Hepatocyte (in vitro differentiated cells): Measurements from ENCODE around the gene GABBR1. TPM values are rescaled to one million over a fixed set of nuclear protein-coding genes. Genes with fewer than 3 reads are reported as not detected.

Source experiments
- DNase-seq: peaks from one replicate; pipeline ENCODE4 v3.0.0-alpha.2; 2016; ENCODE audit warnings: low spot score
- H2AFZ ChIP-seq: fragments of 200-600 bp; sonication (generic); 2 replicates; pipeline ENCODE4 v1.6.0; 2016; ENCODE audit warnings: antibody characterized with exemption, mild to moderate bottlenecking
- H3K27ac ChIP-seq: fragments of 200-600 bp; sonication (generic); 2 replicates; pipeline ENCODE4 v1.5.1; 2016; ENCODE audit warnings: mild to moderate bottlenecking
- H3K27me3 ChIP-seq: fragments of 200-600 bp; sonication (generic); 2 replicates; pipeline ENCODE4 v1.6.1; 2016
- H3K36me3 ChIP-seq: fragments of 200-600 bp; sonication (generic); replicated peaks from 2 replicates; pipeline ENCODE4 v1.5.1; 2016; ENCODE audit warnings: low read depth; ENCODE audit not compliant: insufficient read depth
- H3K4me1 ChIP-seq: fragments of 200-600 bp; sonication (generic); 2 replicates; pipeline ENCODE4 v1.5.1; 2016; ENCODE audit warnings: mild to moderate bottlenecking, moderate library complexity; ENCODE audit not compliant: insufficient read depth
- H3K4me2 ChIP-seq: fragments of 200-600 bp; sonication (generic); 2 replicates; pipeline ENCODE4 v1.6.0; 2016
- H3K4me3 ChIP-seq: fragments of 200-600 bp; sonication (generic); 2 replicates; pipeline ENCODE4 v1.5.1; 2016; ENCODE audit warnings: mild to moderate bottlenecking
- H3K79me2 ChIP-seq: fragments of 200-600 bp; sonication (generic); 2 replicates; pipeline ENCODE4 v1.6.0; 2017; ENCODE audit warnings: mild to moderate bottlenecking
- H3K9me2 ChIP-seq: fragments of 200-600 bp; sonication (generic); replicated peaks from 2 replicates; pipeline ENCODE4 v1.6.0; 2017; ENCODE audit warnings: mild to moderate bottlenecking; ENCODE audit not compliant: insufficient read depth
- H3K9me3 ChIP-seq: fragments of 200-600 bp; sonication (generic); 2 replicates; pipeline ENCODE4 v1.5.1; 2016; ENCODE audit warnings: low read depth, mild to moderate bottlenecking
- H4K20me1 ChIP-seq: fragments of 200-600 bp; sonication (generic); 2 replicates; pipeline ENCODE4 v1.6.0; 2016; ENCODE audit warnings: mild to moderate bottlenecking; ENCODE audit not compliant: insufficient read depth, poor library complexity, severe bottlenecking
- CTCF ChIP-seq: fragments of 200-600 bp; sonication (generic); IDR thresholded peaks from 2 replicates; pipeline ENCODE4 v1.5.1; 2016; ENCODE audit warnings: antibody characterized with exemption, mild to moderate bottlenecking; ENCODE audit not compliant: poor library complexity
- EZH2 ChIP-seq: fragments of 200-600 bp; sonication (generic); IDR thresholded peaks from 2 replicates; pipeline ENCODE4 v1.6.1; 2016; ENCODE audit warnings: antibody characterized with exemption, mild to moderate bottlenecking, borderline replicate concordance
- EZH2phosphoT487 ChIP-seq: fragments of 200-600 bp; sonication (generic); IDR thresholded peaks from one replicate; pipeline ENCODE4 v1.6.1; 2018; ENCODE audit warnings: antibody characterized with exemption, mild to moderate bottlenecking, low read depth, moderate library complexity; ENCODE audit not compliant: unreplicated experiment, severe bottlenecking
- WGBS: methylation state at CpG from one replicate; pipeline ENCODE4 v1.1.6; 2016; ENCODE audit warnings: low lambda C conversion rate; ENCODE audit errors: missing lambda C conversion rate; 5-methylcytosine and 5-hydroxymethylcytosine counted together
- polyA plus RNA-seq: library from polyadenylated mRNA; unstranded; fragments of >200 nt; fragmentation: Nextera tagmentation; extraction: Ambion mirVana; gene quantifications from 2 replicates; pipeline ENCODE4 v1.2.1, GENCODE V29; 2016
- total RNA-seq: library from RNA; depleted of rRNA; stranded (reverse); fragments of >200 nt; gene quantifications from 2 replicates; pipeline ENCODE4 v1.2.3, GENCODE V29; 2014

GABBR1 gene
- total and polyA plus RNA-seq, 2 experiments from 2014 or later = 9.9 to 11.3 TPM

- Histone ChIP-seq H3K27ac (no peak overlapping the region), H3K4me3 (no peak overlapping the region), H3K4me1 (no peaks in the 10 kb centered on the region), H3K27me3 (no peaks in the 10 kb centered on the region), H3K9me3 (no peaks in the 10 kb centered on the region), H2AFZ (no peak overlapping the region), H3K79me2 (no peaks in the 10 kb centered on the region), H3K9me2 (no peaks in the 10 kb centered on the region), H3K4me2 (no peak overlapping the region), H4K20me1 (no peaks in the 10 kb centered on the region), H3K36me3 (no peaks in the 10 kb centered on the region)
- no peak for TF ChIP-seq EZH2phosphoT487
- TF ChIP-seq CTCF = no peak
- TF ChIP-seq EZH2 = no peak
- DNase-seq = no peak
- 89% methylated on average over 4 of the region's 4 CpGs for WGBS
Observed at GRCh38 chr6:29611426-29611825, 21.6 kb downstream of the GABBR1 start.

GRCh38 chr6:29610540-29610939 lies 22.4 kb downstream of the GABBR1 start:
- no peak for DNase-seq
- no peaks in the 10 kb centered on the region for H3K36me3 ChIP-seq
- WGBS = 80% methylated on average over 4 of the region's 4 CpGs

GRCh38 chr6:29608131-29608530 lies 24.9 kb downstream of the GABBR1 start:
- Histone ChIP-seq H2AFZ (no peak overlapping the region), H3K9me3 (no peaks in the 10 kb centered on the region), H3K4me1 (no peaks in the 10 kb centered on the region), H3K27ac (no peak overlapping the region), H3K36me3 (no peaks in the 10 kb centered on the region), H3K4me3 (no peak overlapping the region), H4K20me1 (no peaks in the 10 kb centered on the region), H3K27me3 (no peaks in the 10 kb centered on the region), H3K4me2 (no peak overlapping the region), H3K9me2 (no peaks in the 10 kb centered on the region), H3K79me2 (no peaks in the 10 kb centered on the region)
- no peak for TF ChIP-seq CTCF
- TF ChIP-seq EZH2 = no peak
- no peak for TF ChIP-seq EZH2phosphoT487
- DNase-seq = no peak

More at GRCh38 chr6:29610540-29610939, 22.4 kb downstream of the GABBR1 start:
- Histone ChIP-seq H3K27me3 (no peaks in the 10 kb centered on the region), H2AFZ (no peak overlapping the region), H3K4me3 (no peak overlapping the region), H3K9me2 (no peaks in the 10 kb centered on the region), H3K27ac (no peak overlapping the region), H3K4me1 (no peaks in the 10 kb centered on the region), H3K4me2 (no peak overlapping the region), H3K79me2 (no peaks in the 10 kb centered on the region), H3K9me3 (no peaks in the 10 kb centered on the region), H4K20me1 (no peaks in the 10 kb centered on the region)
- TF ChIP-seq EZH2phosphoT487 = no peak
- TF ChIP-seq EZH2 = no peak
- no peak for TF ChIP-seq CTCF

DNA sequence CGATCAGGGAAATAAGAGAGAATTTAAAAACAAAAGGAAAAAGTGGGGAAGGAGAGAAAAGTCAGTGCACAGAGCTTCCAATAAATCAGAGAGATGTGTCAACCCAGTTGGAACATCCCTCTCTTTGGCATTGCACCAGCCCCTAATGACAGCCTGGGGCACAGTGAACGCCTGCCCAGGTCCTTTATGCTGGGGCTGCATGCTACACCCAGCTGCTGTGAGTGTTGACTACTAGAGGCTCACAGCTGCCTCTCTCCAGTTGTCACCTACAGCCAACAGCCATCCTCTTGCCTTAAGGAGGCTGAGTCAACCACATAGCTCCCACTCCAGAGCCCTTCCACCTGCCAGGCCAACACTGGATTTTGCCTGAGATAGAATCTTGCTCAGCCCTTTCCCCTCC lies 29.1 kb downstream of the GABBR1 start:
- Histone ChIP-seq H3K4me3 (no peak overlapping the region), H3K27ac (no peak overlapping the region), H3K36me3 (no peaks in the 10 kb centered on the region), H3K9me3 (no peaks in the 10 kb centered on the region), H2AFZ (no peak overlapping the region), H3K9me2 (no peaks in the 10 kb centered on the region), H3K4me2 (no peak overlapping the region), H3K27me3 (no peaks in the 10 kb centered on the region), H4K20me1 (no peaks in the 10 kb centered on the region), H3K79me2 (no peaks in the 10 kb centered on the region), H3K4me1 (no peaks in the 10 kb centered on the region)
- no peak for DNase-seq
- TF ChIP-seq EZH2phosphoT487 (no peak), CTCF (no peak), EZH2 (no peak)
- 86% methylated on average over 2 of the region's 2 CpGs for WGBS
